Stromal cell of bone marrow (primary cell): Measurements from ENCODE around the gene BIRC2.
A peak's percentile ranks its signal among the peaks of the same experiment; 100 is the strongest.

Experiments used
- DNase-seq: peaks from one replicate; pipeline ENCODE4 v3.0.0-alpha.2; 2012; ENCODE audit warnings: low read depth

Gene BIRC2

DNA sequence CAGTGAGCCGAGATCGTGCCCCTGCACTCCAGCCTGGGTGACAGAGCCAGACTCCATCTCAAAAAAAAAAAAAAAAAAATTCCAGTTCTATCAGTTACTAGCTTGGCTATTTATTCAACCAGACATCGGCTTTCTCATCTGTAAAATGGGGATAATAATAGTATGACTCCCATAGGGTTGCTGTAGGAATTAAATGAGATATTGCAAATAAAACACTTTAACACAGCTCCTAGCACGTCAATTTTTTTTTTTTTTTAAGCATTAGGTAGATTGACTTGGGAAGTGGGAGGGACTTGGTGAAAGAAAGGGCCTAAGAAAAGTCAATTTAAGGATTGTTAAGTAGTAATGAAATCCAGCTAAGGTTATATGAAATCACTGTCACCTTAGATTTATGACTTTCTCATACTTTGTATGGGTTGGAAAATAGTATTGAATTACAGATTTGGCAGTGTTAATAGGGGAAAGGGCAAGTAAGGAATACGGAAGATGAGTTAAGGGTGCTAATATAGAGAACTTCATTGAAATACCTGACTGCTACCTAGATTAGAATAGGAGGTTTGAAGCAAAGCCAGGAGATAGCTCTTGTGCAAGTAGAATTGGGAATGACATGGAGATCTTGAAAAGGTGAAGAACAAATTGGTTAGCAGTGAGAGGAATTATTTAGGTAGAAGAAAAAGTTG is 28.8 kb downstream of the BIRC2 start:
- DNase-seq, result no peak

DNA sequence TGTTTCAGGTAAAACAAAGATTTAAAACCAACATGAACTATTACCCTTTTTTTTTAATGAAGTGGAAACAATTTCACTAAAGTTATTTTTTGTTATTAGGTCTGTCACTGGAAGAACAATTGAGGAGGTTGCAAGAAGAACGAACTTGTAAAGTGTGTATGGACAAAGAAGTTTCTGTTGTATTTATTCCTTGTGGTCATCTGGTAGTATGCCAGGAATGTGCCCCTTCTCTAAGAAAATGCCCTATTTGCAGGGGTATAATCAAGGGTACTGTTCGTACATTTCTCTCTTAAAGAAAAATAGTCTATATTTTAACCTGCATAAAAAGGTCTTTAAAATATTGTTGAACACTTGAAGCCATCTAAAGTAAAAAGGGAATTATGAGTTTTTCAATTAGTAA is 30.9 kb downstream of the BIRC2 start:
- no peak for DNase-seq

DNA sequence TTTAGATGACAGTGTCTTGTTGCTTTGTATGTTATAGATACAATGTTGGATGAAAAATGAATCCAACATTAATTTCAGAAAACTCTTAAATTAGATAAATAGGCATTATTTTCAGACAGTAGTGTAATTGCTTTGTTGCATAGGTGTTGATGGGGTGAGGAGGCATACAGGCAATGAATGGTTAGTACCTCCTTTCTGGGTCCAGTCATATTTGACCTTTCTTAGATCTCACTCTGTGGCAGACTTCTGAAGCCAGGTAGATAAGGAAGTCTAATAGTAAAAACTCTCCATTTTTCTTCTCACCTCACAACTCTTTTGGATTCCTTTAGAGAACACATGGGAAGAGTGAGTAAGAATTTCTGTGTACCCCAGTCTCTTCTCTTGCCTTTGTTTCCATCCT is 31.8 kb downstream of the BIRC2 start:
- DNase-seq, result no peak

DNA sequence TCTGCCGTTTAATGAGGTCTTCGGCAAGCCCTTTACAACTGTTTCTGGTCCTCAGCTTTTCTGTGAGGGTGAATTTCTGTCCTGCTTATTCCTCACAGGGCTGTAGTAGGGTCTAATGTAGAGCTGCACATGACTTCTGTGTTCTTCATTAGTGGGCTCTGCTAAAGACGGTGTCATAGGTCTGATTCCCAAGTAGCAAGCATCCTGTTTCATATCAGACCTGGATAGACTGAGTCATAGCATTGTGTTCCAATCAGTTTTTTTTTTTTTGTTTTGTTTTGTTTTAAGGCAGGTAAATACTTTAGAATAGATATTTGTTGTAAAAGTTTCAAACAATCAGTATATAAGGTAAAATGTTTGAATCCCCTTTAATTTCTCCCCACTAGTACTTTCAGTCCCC is 35.4 kb downstream of the BIRC2 start:
- DNase-seq, result no peak

DNA sequence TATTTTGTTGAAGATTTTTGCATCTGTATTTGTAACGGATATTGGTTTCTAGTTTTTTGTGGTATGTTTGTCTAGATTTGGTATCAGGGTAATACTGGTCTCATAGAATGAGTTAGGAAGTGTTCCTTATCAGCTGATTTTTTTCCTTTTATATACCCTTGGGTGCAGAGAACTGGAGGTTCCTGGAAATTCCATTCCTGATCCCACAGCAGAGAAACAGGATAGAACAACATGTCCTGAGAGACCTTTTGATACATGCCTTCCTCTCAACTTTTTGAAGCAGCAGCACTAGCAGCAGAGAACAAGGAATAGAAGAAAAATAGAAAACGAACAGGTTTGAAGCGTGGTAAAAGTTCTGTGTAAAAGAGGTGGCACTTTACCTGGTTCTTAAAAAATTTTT is 36.8 kb downstream of the BIRC2 start:
- DNase-seq, result no peak

DNA sequence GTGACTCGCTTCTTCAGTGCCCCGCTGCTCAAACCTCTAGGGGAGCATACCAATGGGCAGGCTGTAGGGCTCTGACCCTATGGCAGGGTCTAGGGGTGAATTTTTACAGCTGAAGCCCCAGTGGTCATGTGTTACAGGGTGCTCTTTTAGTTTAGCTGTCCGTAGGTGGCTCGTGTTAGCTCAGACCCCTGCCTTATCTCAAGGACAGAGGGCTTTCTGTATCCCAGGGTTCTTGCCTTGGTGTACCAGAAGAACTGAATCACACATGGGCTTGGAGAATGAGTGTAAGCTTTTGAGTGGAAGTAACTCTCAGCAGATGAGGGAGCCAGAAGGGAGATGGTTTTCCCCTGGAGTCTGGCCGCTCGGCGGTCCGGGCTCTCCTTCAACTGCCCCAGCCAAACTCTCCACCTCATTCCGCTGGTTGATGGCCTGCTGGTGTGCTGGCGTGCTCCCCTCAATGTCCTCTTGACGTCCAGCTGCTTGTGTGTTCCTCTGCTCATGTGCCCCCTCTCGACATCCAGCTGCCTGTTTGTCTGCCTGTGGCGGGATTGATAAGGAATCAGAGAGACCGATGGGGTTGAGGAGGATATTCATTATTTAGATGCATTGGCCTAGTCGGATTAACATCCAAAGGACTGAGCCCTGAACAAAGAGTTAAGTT is 37.5 kb downstream of the BIRC2 start:
- no peak for DNase-seq

DNA sequence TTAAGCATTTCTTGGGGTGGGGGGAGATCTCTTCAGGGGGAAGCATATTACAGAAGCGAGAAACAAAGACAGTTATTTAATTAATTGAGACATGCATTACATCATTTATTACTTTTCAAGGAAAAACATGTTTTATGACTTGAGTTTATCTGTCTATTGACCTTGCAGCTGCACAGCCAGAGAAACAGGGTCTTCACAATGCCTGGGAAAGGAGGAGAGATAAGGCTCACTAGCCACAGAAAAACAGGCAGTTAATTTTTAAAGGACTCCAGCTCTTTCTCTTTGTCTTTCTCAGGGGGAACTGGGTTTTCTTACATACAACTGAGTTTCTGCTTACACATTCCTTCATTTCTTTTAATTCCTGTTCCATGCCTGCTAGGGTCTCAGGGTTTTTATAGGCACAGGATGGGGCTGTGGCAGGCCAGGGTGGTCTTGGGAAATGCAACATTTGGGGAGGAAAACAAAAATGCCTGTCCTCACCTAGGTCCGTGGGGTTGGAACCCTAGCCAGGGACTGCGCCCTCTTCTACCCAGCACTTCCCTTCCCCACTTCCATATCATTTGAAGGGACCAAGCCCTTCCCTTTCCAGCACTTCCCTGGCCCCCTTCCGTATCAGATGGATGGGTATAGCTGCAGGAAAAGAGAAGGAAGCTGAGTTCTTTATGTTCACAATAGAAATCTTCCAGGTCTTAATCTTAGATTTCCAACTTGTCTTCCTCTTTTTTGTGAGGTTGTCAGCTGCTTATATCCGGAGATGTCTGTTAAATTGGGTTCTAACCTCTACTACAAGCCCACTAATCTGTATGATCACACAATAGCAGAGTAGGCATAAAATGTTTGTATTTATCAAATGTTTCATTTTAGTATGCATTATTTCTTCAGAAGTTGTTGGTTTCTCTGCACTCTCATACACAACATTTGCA is 38.3 kb downstream of the BIRC2 start:
- no peak for DNase-seq

DNA sequence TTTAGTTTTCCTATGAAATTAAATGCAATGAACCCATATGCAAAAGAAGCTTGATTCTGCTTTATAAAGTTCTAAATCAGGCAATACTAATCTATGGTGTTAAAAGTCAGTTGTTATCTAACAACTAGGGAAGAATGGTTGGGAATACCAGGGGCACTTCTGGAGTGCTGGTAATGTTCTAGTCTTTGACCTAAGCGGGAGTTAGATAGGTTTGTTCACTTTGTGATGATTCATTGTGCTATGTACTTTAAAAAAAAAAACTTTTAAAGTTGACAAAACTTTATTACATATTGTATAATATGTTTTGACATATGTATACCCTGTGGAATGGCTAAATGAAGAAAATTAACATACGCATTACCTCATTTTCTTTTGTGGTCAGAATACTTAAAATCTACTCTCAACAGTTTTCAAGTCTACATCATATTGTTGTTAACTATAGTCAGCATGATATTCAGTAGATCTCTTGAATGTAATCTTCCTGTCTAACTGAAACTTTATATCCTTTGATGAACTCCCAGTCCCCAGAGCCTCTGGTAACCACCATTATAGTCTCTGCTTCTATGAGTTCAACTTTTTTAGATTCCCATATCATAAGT is 39.2 kb downstream of the BIRC2 start:
- DNase-seq, result no peak

DNA sequence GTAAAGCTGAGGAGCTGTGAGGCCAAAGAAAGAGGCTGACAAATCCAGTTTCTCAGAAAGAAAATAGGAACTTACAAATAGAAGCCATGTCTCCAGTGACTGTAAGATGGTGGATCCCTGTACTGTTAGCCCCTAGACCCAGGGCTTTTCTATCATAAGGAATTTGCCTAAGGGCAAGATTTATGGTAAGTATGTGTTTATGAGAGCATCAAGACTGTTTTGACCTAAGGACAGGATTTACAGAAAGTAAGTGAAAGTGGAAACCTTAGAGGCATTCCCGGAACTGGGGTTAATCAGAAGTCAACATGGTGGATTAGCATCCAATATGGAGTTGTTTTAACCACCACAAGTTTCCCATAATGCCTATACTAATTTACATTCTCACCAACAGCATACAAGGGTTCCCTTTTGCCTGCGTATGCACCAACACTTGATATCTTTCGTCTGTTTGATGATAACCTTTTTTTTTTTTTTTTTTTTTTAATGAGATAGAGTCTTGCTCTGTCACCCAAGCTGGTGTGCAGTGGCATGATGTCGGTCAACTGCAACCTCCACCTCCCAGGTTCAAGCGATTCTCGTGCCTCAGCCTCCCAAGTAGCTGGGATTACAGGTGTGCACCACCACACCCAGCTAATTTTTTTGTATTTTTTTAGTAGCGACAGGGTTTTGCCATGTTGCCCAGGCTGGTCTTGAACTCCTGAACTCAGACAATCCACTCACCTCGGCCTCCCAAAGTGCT is 40.2 kb downstream of the BIRC2 start:
- DNase-seq, result no peak

DNA sequence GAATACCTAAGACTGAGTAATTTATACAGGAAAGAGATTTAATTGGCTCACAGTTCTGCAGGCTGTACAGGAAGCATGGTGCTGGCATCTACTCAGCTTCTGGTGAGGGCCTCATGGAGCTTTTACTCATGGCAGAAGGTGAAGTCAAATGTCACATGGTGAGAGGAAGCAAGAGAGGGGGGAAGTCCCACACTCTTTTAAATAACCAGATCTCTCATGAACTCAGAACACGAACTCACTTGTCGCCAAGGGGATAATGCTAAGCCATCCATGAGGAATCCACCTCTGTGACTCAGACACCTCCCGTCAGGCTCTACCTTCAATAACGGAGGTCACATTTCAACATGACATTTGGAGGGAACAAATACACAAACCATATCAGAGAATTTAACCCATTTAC is 42.2 kb downstream of the BIRC2 start:
- no peak for DNase-seq

DNA sequence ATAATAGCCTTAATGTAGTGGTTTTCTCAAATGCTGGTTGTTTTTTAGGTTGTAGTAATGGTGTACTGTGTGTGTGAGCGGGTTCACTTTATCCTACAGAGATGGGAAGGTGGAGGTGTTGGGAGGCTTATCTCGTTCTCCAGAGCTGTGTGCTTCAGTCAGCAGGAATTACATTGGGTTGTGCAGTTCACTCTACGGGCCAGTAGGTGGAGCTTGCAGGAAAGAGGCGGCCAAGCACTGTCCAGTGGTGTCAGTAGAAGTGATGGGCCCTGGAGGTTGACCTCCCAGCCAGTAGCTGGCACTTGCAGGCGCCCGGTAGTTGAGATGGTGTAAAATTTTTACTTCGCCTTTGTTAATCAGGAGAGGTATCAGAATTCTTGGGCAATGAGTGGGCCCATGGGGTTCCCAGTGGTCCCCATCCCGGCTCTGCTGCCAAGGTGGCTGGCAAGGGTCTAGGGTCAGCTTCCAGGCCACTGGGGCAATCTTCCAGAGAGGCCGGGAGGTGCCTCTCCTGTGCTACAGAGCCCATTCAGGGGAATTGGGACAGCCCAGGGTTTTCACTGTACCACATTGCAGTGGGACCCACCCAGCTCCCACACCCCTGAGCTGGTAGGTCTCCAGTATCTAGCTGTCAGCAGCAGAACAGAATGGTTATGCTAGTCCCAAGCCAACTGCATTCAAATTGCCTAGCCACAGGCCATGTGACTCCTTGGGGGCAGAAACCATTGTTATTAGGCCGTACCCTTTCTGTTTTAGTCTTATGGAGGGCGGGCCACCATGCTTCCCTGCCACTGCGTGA is 43.9 kb downstream of the BIRC2 start:
- DNase-seq, result peak; percentile 26

DNA sequence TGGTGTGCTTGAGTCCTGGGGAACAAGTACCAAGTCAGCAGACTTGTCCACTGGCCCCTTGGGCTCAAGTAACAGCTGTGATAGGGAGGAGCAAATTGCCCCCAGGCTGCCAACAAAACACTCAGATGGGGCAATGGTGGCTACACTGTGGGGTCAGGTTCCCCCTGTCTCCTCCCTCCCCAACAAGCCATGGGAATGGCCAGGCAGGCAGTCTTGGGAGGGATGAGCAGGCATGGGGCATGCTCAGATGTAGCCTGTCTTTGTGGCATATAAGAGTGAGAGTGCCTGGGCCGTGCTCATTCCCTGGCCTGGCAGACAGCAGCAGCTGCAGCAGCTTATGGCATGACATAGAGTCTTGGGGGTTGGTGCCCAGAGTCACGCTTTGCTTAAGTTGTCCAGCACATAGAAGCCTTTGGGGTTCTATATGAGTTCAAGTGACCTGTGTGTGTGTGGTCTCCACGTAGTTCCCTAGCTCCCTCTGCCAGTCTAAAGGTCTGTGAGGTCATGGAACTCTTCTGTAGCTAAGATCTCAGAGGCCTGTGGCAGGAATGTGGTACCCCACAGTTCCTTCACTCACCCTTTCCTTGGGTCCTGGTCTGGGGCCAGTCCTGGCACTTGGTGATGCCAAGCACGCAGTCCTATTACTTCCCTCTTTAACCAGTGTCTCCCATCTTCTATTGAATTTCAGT is 44.7 kb downstream of the BIRC2 start:
- DNase-seq, result no peak

DNA sequence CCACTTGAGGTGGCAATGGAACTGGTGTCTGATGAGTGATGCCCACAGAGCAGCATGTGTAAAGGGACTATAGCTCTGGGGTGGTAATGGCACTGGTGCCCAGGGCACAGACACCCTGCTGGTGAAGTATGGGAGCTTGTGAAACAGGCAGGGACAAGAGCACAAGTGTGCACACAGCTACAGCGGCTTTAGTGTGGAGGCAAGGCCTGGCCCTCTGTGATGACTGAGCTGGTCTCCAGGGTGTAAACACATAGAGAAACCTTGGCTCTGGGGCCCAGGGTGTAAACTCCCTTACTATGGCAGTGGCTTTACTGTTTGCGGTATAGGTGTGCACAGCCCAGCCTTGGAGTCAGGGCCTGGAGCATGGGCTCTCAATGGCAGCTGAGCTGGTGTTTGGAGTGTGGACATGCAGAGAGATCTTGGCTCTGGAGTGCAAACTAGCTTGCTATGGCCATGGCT is 46.3 kb downstream of the BIRC2 start:
- no peak for DNase-seq

DNA sequence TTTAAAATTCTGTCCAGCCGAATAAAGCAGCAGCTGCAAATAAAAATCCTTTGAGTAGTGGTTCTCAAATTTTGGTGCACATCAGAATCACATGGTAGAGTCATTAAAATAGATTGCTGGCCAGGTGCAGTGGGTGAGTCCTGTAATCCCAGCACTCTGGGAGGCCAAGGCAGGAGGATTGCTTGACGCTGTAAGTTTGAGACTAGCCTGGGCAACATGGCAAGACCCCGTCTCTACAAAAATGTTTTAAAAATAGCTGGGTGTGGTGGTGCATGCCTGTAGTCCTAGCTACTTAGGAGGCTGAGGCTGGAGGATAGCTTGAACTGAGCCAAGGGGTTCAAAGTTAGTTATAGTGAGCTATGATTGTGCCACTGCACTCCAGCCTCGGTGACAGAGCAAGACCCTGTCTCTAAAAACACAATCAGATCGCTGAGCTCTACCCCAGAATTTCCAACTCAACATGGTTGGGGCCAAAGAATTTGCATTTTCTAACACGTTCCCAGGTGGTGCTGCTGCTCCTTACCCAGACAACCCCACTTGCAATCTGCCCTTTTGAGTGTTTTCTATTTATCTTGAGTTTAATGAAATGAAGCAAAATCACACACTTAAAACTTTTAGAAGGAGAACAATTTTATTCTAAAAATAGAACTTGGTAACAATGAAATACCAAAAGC is 48.8 kb downstream of the BIRC2 start:
- no peak for DNase-seq

DNA sequence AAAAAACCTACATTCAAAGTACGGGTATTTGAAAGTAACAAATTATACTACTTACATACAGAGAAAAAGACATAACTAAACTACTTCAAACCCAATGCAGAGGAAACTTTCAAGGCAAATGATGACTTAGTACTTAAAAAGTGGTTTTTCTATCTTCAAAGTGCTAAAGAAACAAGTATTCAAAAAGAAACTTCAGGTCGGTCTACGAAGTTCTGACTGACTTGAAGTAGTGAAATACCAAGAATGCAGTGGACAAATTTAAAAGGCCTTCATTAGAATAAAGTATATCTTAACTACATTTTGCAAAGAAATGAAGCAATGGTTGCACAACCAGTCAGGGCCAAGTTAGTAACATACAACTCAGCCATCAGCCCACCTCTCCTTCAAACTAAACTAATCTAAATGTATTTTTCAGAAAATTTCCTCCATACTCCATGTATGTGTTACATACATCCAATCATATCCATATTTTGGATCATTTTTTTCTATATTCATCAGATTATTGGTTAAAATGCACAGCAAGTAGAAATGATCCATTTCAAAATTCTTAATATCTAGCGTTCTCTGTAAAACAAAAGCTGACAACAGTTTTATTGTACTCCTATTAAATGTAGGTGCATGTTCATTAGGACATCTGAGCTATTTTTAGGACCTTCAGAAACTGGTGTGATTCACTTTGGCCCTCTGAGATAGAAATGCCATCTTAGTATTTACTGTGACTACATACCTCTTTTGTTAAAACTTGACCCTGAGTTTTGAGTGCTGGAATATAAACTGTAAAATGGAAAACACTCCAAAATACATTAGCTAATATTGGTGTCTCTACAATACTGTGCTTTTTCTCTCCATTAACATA is 49.9 kb downstream of the BIRC2 start:
- DNase-seq, result no peak

DNA sequence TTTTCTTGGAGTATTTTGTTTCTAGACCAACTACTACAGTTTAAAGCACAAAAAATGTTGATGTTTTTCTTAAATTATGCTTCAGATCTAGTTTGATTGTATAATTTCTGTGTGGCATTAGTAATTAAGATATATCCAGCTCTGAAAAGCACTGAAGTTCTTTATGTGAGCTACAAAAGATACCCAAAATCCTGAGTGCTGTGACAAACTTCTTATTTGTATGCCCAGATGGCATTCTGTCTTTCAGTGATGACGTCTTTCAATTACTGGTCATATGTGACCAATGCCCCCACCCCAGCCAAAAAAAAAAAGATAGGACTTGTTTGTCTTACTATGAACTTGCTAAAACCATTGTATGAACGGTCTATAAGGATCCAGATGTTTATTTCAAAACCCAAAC is 51.3 kb downstream of the BIRC2 start:
- DNase-seq, result no peak

DNA sequence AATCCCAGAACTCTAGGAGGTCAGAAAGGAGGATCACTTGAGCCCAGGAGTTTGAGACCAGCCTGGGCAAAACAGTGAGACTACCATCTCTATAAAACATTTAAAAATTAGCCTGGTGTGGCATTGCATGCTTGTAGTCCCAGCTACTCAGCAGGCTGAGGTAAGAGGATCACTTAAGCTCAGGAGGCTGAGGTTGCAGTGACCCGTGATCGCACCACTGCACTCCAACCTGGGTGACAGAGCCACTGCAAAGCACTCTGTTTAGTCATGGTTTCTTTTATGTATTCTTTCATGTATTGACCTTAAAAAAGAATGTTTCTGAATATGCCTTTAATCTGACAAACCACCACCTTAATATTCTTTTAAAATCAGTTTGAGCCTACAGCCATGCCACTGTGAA is 52.2 kb downstream of the BIRC2 start:
- DNase-seq, result no peak

DNA sequence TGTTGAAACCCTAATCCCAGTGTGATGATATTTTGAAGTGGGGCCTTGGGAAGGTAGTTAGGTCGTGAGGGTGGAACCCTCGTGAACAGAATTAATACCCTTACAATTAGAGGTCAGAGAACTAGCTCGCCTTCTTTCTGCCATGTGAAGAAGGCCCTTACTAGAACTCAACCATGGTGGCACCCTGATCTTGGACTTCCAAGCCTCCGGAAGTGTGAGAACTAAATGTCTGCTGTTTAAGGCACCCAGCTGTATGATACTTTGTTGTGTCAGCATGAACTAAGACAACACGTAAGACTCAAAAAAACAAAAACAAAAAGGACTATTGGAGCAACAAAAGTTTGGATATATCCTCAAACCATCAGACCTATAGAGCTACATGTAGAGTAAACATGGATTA is 53.6 kb downstream of the BIRC2 start:
- no peak for DNase-seq

DNA sequence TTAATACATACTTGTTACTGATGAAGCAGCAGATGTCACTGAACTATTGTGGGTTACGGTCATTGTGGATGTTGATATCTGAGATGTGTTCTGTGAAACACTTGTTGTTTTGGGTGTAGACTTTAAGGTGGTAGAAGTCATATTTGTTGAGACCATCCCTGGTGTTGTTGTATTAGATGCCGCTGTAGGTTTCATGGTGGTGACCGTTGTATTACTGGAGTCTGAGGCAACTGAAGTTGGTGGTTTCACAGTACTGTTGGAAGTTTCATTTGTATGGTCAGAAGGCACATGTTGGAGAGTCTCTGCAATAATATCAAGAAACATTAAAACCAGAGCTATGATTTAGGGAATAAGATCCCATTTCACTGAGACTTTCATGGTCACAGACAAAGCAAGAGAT is 54.9 kb downstream of the BIRC2 start:
- no peak for DNase-seq
